Measurements from ENCODE around the gene VASH2. TPM values are rescaled to one million over a fixed set of nuclear protein-coding genes. Genes with fewer than 3 reads are reported as not detected.

VASH2 gene
- total and polyA plus RNA-seq, 12 donors = 0.37 to 1.2 (median 0.73) TPM

GRCh38 chr1:212980123-212980785, 29.9 kb downstream of the VASH2 start:
- no peaks in the 10 kb centered on the region for H3K27me3 ChIP-seq
- H3K36me3 ChIP-seq = no peaks in the 10 kb centered on the region
- H3K4me3 ChIP-seq = no peak overlapping the region
- peak in 1 of 9 donors; percentile 15 for TF ChIP-seq CTCF (IDR thresholded peaks at IDR 0.05)
- no peaks in the 10 kb centered on the region for H3K9me3 ChIP-seq
- intact Hi-C loops (cut with DNase I) = loop anchor here in 2 of 10 donors (10.0 kb wide), 2 partner anchors 155 to 325 kb away; no protein-coding TSS in a partner anchor
- ATAC-seq (peak in 6 of 8 donors; percentile 18 to 45 (median 36)), DNase-seq (peak; percentile 27 to 46)
- peak overlapping the region in 6 of 10 donors; percentile 2 to 63 (median 14) for H3K27ac ChIP-seq
- peaks cover 7 to 37% (median 26%) of the 10 kb centered on the region in 9 donors for H3K4me1 ChIP-seq
- WGBS, 2 donors = 51 to 57% methylated on average over 7 of the region's 7 CpGs

DNA sequence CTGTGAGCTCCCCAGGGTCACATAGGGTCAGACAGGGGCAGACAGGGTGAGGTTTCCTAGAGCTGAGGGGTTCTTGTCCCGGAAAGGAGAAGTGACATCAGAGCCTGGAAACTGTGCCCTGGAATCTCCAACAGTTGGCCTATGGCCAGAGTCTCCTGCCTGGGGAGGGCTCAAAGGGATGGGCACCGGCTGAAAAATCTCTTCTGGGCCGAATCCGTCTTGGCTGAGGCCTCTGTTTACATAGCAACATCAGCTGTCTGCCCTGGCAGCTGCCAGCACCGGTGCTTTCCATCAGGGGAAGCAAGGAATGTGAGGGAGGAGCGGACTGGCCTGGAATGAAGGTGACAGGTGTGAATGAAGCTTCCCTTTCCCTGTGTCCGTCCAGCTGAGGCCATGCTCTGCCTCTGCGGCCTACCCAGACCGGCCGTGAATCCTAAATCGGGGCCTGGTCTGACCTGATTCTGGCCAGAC, 30.7 kb downstream of the VASH2 start:
- 36 to 38% methylated on average over 11 of the region's 11 CpGs for WGBS, 2 donors
- intact Hi-C loops (cut with DNase I) = loop anchor here in 2 of 10 donors (10.0 kb wide), 2 partner anchors 156 to 326 kb away; no protein-coding TSS in a partner anchor
- peak; percentile 32 to 81 (median 63) for ATAC-seq

GRCh38 chr1:212981571-212982328, 31.4 kb downstream of the VASH2 start:
- Histone ChIP-seq H3K27ac (peak overlapping the region in 6 of 10 donors; percentile 2 to 55 (median 28)), H3K4me3 (no peak overlapping the region), H3K4me1 (peaks cover 7 to 37% (median 26%) of the 10 kb centered on the region in 9 donors), H3K27me3 (no peaks in the 10 kb centered on the region), H3K9me3 (no peaks in the 10 kb centered on the region), H3K36me3 (no peaks in the 10 kb centered on the region)
- 52 to 58% methylated on average over 13 of the region's 13 CpGs for WGBS, 2 donors
- no peak for TF ChIP-seq CTCF (IDR thresholded peaks at IDR 0.05)
- DNase-seq (peak in 1 of 2 donors; percentile 25), ATAC-seq (peak in 6 of 8 donors; percentile 25 to 61 (median 32))
- intact Hi-C loops (cut with DNase I) = loop anchor here in 2 of 10 donors (10.0 kb wide), 2 partner anchors 157 to 327 kb away; no protein-coding TSS in a partner anchor

More for the DNA sequence above, 30.7 kb downstream of the VASH2 start:
- no peak for TF ChIP-seq CTCF (IDR thresholded peaks at IDR 0.05)
- no peak overlapping the region for H3K4me3 ChIP-seq
- DNase-seq = peak; percentile 35 to 55
- no peaks in the 10 kb centered on the region for H3K27me3 ChIP-seq
- H3K27ac ChIP-seq = peak overlapping the region in 7 of 10 donors; percentile 2 to 55 (median 25)
- no peaks in the 10 kb centered on the region for H3K36me3 ChIP-seq
- H3K4me1 ChIP-seq = peaks cover 7 to 37% (median 26%) of the 10 kb centered on the region in 9 donors
- no peaks in the 10 kb centered on the region for H3K9me3 ChIP-seq

Measured in heart right ventricle (tissue), 16 donors.